GM18909 (cell line): ENCODE results near the gene PIGS.
A peak's percentile ranks its signal among the peaks of the same experiment; 100 is the strongest.
"Not testable (repeated sequence)": the region's sequence is repeated elsewhere in the genome, so short reads cannot be mapped to it uniquely, and the experiment has no call there.

Experiments
- ATAC-seq: cut with Tn5 transposase; IDR thresholded peaks from one replicate; pipeline ENCODE4 v1.9.1; 2021; ENCODE audit warnings: mild to moderate bottlenecking; ENCODE audit not compliant: unreplicated experiment, poor library complexity

The PIGS gene

DNA sequence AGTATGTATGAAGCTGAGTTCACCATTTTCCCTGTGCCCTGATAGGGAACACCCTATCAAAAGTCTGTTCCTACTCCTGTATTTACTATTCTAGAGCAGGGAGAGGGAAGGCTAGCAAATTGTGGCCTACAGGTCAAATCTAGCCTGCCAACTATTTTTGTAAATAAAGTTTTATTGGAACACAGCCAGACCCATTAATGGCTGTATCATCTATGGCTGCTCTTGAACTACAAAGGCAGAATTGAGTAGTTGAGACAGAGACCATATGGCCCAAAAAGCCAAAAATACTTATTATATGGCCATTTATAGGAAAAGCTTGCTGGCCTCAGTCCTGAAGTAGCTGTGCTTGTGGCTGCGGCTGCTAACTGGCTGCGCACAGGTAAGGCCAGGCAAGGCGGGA lies 9.6 kb upstream of the PIGS start:
- no peak for ATAC-seq

DNA sequence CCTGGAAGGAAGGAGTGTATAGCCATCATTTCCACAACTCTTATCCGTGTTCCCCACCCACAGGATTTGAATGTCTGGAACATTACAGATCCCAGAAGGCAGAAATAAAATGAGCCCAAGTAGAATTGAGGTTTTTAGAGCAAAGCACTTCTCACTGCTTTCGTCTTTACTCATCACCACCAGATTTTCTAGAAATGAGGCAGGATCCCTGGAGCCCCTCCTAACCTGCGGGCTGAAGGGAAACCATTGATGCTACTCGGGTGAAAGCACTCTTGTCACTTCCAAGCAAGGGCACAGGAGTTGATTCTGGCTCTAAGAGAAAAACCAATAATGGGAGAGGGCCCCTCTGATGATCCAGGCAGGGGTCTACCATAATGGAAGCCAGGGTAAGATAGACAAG lies 8.2 kb upstream of the PIGS start:
- ATAC-seq, result no peak

DNA sequence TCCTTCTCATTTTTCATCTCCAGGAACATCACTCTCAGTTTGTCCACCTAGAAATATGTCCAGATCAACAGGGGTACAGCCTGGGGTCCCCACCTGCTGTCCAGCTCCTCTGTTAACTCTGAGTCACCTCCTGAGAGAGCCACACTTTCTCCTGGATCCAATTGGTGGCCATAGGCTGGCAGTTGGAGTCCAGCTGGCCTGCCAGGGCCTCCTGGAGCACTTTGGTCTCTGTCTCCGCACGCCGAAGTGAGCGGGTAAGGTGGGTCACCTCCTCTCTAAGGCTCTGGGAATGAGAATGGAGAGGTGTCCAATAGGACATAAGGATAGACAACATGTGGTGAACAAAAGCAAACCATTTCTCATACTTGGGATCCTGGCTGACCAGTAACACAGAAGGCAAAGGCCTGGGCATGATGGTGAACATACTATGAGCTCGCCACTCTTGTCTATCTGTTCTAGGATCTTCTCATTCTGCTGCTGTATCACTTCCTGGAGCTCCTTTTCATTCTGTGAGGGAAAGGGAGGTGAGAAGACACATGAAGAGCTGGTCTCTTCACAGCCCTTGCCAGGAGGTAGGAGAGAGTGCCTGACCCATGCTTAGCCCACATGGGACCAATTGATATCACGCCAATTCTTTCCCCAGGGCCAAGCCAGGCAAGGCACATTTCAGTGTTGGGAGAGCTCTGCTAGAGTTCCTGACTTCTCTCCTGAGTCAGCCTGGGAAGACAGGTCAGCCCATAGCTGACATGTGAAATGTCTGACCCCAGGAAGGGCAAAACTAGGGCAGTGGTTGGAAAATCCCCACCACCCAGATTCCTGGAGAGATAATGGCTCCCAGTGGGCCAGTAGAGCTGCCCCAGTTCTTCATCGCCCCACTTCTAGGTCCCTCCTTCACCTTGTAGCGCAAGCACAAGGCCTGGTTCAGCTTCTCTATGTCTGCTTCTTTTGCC lies 7.2 kb upstream of the PIGS start:
- no peak for ATAC-seq

DNA sequence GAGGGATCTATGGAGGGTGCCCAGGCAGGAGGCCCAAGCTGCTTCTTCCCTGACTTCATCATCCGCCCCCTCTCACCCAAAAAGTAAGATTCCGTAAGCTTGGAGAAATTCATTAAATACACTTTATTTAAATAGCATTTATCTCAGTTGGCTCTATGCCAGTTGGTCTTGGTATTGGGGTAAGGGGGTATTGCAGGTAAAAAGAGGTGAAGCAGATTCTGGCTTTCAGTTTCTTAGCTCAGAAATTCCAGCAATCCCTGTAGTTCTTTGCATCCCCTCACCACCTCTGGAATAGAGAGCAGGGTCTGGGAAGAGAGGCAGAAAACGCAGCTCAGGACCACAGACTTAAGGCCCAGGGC lies 6.1 kb upstream of the PIGS start:
- no peak for ATAC-seq

DNA sequence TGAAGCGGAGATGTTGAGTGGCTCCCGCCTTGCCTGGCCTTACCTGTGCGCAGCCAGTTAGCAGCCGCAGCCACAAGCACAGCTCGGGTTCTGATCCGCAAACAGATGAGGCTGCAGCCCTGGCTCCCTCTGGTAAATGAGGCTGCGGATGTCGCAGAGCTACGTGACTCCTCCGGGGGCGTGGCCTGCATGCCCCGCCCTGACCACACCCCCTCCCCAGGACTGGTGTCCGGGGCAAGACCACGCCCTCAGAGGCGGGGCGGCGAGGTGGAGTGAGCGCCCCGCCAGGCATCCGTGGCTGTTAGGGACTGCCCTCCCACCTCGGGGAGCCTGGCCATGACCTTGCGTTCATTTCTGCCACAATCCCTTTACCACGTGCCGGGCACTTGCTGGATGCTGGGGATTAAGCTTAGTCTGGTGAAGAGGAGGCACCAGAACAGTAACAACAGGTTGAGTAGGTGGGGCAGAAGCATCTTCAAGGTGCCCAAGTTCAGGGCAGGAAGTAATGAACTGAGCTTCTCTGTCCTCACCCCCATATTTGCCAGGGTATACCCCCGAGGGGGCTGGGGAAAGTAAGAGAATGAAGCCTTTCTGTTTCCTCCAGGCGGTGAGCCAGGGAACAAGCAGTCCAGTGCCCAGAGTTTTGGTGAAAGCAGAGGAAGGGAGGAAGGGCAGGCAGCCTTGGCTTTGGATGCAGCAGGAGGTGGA lies 5.6 kb upstream of the PIGS start, which contains the start of gene ALDOC:
ALDOC (minus strand) TSS at position 138 of the 708 bp plus-strand sequence. CDS start 1,363 bp downstream, outside the sequence.
- peak; percentile 84 for ATAC-seq

DNA sequence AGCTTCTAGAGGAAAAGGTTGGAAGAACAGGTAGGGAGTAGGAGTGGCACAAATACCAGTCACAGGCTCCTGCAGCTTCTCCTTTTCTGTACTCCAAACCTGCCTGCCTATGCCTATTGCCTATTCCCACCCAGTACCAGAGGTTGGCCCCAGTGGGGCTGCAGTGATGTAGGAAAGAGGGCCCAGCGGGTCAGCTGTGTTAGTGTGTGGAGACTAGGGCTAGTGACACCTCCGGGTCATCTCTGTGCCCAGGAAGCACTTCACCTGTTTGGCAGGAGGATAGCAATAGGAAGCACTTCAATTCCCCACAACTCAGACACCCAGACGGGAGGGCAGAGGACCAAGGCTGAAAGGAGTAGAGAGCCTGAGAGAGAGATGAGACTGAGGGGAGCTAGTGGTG lies 4.7 kb upstream of the PIGS start:
- ATAC-seq, result not testable (repeated sequence)

DNA sequence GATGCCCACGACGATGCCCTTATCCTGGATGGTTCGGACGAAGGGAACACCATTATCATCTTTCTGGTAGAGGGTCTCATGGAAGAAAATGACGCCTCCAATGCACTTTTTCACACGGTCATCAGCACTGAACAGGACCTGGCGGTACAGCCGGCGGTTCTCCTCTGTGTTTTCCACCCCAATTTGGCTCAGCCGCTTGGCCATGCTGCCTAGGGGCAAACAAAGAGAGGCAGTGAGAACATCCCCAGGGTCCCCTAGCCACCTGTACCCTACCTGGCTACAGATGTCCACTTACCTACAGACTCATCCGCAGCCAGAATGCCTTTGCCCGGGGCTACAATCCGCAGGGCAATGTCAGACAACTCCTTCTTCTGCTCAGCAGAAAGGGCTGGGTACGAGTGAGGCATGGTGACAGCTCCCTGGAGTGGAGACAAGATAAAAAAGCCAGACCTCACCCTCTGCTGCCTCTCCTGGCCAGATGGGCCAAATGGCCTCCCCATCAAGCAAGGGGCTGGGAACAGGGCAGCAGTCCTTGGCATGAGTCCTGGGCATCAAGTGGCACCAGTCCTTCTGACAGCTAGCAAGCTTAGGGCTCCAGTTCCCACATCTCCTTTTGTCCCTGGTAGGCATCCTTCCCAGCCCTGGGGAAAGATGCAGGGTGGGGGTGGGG lies 3.9 kb upstream of the PIGS start:
- ATAC-seq, result no peak

DNA sequence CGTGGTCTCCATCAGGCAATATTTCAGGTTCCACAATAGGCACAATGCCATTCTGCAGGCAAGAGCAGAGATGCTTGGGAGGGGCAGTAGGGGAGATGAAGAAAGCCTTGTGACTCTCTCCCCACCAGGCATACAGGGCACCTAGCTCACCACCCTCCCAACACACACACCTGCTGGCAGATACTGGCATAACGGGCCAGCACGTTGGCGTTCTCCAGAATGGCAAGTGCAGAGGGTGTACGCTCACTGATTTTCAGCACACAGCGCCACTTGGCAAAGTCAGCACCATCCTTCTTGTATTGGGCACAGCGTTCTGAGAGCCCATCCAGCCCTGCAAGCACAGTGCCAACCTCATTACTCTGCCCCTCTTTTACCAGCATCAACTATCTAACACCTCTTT lies 3.2 kb upstream of the PIGS start:
- ATAC-seq, result no peak

DNA sequence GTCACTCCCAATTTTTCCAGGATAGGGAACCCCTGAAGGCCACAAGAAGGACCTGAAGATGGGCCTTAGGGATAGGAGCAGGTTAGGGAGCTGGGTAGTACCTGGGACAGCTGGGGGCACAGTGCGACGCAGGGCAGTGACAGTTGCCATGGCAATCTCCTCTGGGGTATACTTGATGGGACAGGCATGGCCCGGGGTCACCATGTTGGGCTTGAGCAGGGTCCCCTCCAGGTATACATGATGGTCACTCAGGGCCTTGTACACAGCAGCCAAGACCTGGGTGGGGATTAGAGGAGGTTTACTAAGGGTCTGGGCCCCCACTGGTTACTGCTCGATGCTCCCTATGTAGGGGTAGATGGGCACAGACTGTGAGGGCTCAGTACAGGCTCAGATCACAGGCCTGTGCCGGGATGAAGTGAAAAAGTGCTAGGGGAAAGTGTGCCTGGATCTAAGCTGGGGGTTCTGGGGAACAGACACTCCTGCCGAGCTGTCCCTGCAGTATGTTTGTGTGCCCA lies 2.7 kb upstream of the PIGS start:
- no peak for ATAC-seq

DNA sequence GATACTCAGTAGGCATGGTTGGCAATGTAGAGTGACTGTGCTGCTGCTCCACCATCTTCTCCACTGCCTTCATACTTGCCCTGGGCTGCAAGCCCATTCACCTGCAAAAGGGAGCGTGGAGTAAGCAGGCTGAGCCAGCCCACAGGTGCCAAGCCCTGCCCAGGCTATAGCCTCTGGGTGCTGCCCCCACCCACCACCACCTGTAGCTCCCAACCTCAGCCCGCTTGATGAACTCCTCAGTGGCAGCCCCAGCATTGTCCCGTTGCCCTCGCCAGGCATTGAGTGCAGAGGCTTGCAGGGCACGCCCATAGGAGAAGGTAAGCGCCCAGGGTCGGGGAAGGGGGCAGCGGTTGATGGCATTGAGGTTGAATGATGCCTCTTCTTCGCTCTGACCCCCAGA lies 2.2 kb upstream of the PIGS start:
- ATAC-seq, result no peak

DNA sequence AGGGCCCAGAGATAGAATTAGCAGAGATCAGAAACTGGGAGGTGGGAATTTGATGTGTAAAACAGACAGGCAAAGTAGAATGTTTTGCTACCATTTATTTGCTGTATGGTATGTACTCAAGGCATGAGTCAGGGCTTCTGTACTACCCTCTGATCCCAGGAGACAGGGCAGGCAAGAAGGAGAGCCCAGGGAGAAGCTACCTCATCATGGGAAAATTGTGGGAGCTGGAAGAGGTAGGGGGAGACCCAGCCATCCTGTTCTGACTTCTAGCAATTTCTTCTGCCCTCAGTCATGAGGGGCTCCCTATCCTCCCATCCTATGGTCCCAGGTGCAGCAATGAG lies 1.7 kb upstream of the PIGS start:
- no peak for ATAC-seq

DNA sequence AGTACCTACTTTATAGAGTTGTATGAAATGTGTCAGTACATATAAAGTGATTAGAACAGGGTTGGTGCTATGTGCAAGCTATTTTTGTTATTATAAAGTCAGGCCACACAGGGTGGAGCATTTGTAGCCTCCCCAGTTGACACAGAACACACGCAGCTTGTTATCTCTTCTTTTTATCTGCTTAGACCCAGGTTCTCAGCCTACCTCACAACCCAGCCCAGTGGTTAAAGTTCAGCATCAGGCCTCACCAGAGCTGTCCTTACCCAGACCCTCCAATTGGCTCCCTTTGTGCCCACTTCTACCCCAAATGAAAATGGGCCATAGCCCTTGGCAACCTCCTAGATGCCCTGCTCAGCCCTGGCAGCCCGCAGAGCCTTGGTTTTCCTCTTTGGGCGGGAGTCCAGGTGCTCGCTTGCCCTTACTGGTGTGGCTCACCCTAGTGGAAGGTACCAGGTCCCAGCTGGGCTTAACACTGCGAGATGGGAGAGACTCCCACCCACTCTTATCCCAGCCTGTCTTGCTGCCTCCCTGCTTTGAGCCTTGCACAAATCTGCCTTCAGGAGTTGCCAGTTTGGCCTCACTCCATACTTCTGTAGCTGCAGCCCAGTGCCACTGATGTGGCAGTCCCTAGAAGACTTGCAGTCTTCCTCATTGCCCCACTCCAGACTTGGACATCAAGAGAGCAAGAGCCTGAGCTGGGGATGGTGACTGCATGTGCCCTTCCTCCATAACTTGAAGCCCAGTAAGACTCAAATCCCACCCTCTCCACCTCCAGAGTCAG lies 1.1 kb upstream of the PIGS start:
- ATAC-seq, result no peak

DNA sequence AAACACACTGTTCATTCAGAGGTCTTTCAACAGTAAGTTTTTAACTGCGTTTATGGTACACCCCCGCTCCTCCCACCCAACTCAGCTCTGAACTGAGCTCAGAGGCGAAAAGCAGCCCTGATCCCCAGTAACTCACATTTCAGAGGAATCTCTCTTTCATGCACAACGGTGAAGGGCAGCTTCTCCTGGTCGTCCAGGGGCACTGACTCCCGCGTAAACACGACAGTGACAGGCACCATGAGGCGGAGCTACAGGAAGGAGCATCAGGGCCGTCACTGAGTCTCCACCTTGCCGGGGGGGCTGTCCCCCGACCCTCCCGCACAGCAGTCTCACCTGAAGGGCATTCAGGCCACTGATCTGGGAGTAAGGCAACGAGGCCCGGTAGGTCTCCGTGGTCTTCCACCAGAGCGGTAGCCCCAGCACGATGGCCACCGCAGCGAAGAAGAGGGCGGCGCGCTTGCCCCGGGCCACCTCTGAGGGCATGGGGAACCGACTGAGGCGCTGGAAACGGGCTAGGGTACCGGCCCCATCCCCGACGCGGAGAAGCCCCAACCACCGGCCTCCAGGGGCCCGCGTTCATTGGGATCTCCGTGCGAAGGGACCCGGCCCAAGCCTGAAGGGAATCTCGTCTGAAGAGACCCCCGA lies 486 bp downstream of the PIGS start:
- peak; percentile 21 for ATAC-seq

DNA sequence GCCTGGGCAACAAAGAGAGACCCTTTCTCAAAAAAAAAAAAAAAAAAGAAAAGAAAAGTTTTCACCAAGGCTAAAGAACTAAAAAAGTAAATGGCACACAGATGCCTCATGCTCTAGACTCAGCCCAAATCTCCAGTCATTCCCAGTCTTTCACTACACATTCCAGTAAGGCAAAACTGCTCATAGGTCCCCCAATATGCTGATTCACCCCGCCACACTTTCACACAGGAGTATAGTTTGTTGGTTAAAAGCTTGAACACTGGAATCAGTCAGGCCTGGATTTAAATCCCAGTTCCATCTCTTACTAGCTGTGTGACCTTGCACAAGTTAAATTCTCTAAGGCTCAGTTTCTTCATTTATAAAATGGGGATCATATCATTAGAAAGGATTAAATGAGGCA lies 1.9 kb downstream of the PIGS start:
- ATAC-seq, result no peak

DNA sequence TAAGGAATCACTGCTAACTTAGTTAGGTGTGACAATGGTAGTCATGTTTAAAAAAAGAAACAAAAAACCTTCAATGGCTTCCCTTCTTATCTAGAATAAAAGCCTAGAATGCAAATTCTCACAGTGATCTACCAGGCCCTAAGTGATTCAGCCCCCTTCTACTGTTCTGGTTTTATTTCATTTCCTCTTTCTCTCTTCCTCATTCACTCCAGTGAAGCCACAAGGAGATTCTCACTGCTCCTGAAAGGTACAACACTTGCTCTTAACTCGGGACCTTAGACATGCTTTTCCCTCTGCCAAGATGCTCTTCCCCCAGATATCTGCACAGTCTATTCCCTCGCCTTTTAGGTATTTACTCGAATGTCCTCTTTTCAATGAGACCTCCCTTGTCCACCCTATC lies 3.7 kb downstream of the PIGS start:
- no peak for ATAC-seq

DNA sequence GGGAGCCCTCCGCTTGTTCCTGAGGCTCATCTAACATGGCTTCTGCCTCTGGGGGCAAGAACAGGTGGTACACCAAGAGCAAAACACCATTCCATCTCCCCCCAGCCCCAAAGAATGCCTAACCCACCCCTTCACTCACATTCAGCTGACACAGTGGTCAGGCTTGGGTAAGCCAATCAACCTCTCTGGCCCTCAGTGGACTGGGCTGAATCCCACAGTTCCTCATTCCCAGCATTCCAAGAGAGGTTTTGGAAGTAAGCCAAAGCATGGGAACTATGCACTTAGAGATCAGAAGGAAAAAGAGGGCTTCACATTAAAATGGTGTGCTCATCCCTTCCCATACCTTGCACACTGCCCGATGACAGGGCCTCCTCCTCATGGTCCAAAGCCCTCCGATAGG lies 7.8 kb downstream of the PIGS start:
- ATAC-seq, result no peak

DNA sequence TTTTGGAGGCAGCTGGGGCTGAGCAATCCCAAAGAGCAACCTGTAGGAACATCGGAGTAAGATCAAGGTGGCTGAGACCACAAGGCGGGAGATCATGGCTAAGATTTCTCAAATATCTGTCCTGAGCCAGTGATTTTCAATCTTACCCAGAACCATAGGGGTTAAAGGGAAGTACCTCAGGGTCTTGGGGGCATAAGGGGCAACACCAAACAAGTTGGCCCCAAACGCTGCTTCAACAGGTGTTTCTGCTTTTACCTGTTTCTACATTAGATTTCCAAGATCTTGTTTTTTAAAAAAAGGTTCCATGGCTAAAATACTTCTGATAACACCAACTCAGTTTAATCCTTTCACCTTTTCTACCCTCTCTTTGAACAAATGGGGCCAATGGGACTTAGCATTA lies 16.3 kb downstream of the PIGS start:
- ATAC-seq, result no peak

DNA sequence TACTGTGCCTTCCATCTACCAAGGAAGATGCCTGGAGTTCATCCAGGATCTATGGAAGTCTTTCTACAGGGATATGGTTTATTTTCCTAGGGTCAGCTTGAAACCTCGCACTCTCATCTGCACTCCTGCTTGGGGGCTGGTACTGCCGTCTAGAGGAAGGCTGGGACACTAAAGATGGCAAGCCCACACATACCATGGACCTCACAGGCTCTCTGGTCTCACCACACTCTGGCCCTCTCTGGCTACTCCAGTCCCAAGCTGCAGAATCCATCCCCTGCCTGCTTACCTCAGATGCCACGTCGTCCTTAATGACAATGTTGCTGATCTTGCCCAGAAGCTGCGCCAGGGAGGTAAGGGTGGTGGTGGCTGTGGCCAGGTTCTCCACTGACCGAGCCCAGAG lies 16.8 kb downstream of the PIGS start:
- ATAC-seq, result no peak

DNA sequence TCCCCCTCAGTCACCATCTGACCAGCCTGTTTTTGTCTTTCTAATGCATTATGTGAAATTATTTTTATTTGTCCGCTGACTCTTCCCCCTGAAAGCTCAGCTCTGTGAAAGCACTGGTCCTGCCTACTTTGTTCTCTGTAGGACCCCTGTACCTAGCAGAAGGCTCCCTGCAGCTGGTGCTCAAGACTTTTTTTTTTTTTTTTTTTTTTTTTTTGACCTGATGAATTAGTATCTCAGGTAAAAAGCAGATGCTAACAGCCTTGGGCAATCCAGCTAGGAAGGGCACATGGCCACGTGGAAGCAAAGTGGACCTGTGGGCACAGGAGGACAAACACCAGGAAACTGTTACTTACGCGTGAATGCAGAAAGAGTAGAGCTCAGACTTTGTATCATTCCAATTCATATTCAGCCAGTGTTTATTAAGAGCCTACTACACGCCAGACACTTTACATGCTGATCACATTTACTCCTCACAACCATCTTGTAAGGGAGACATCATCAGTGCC lies 18.3 kb downstream of the PIGS start:
- ATAC-seq, result no peak
